C4-2B (cell line): Measurements from ENCODE around the gene COG5.

Experiments
- CTCF ChIP-seq: fragments of 450-650 bp; conservative IDR thresholded peaks from 2 replicates; pipeline ENCODE4 v1.5.1; 2017; ENCODE audit warnings: mild to moderate bottlenecking
- ZFX ChIP-seq: fragments of 450-650 bp; IDR thresholded peaks from 2 replicates; pipeline ENCODE4 v1.6.1; 2017

GRCh38 chr7:107388604-107389003 lies 175.1 kb downstream of the COG5 start:
- no peak for TF ChIP-seq CTCF
- TF ChIP-seq ZFX, result no peak
